GM23338 (cell line): ENCODE data around the gene TMEM33. TPM values are rescaled to one million over a fixed set of nuclear protein-coding genes. Genes with fewer than 3 reads are reported as not detected.

ENCODE experiments used
- ATAC-seq: fragments of 200-7000 bp; cut with Tn5 transposase; 3 replicates; pipeline ENCODE4 v1.9.1; 2020
- DNase-seq: peaks from one replicate; pipeline ENCODE4 v3.0.0-alpha.2; 2015; ENCODE audit warnings: low spot score
- H2AFZ ChIP-seq: fragments of 200-600 bp; sonication (generic); 2 replicates; pipeline ENCODE4 v1.8.0; 2016; ENCODE audit warnings: antibody characterized with exemption, mild to moderate bottlenecking, moderate library complexity
- H3F3A ChIP-seq: fragments of 200-600 bp; sonication (generic); replicated peaks from 2 replicates; pipeline ENCODE4 v1.8.0; 2017; ENCODE audit warnings: antibody characterized with exemption, mixed run types, low read depth
- H3K27ac ChIP-seq: fragments of 200-600 bp; sonication (generic); 2 replicates; pipeline ENCODE4 v1.6.1; 2016; ENCODE audit warnings: low read depth
- H3K27me3 ChIP-seq: fragments of 200-600 bp; sonication (generic); 2 replicates; pipeline ENCODE4 v1.8.0; 2016; ENCODE audit warnings: mild to moderate bottlenecking, mixed run types, moderate library complexity; ENCODE audit not compliant: insufficient read depth
- H3K36me3 ChIP-seq: fragments of 200-600 bp; sonication (generic); 2 replicates; pipeline ENCODE4 v1.8.0; 2016; ENCODE audit warnings: mild to moderate bottlenecking; ENCODE audit not compliant: insufficient read depth
- H3K4me1 ChIP-seq: fragments of 200-600 bp; sonication (generic); 2 replicates; pipeline ENCODE4 v1.8.0; 2016; ENCODE audit warnings: mild to moderate bottlenecking, moderate library complexity; ENCODE audit not compliant: insufficient read depth
- H3K4me2 ChIP-seq: fragments of 200-600 bp; sonication (generic); 2 replicates; pipeline ENCODE4 v1.7.1; 2017; ENCODE audit warnings: mixed run types
- H3K4me3 ChIP-seq: fragments of 200-600 bp; sonication (generic); 2 replicates; pipeline ENCODE4 v1.6.1; 2016; ENCODE audit warnings: mixed run types
- H3K79me2 ChIP-seq: fragments of 200-600 bp; sonication (generic); replicated peaks from 2 replicates; pipeline ENCODE4 v1.8.0; 2017; ENCODE audit warnings: mild to moderate bottlenecking; ENCODE audit not compliant: insufficient read depth
- H3K9me2 ChIP-seq: fragments of 200-600 bp; sonication (generic); 2 replicates; pipeline ENCODE4 v1.8.0; 2017; ENCODE audit not compliant: insufficient read depth
- H4K20me1 ChIP-seq: fragments of 200-600 bp; sonication (generic); replicated peaks from 2 replicates; pipeline ENCODE4 v1.8.0; 2017; ENCODE audit warnings: mild to moderate bottlenecking; ENCODE audit not compliant: insufficient read depth
- H3K27ac Mint-ChIP-seq: 2 replicates; pipeline ENCODE4 v1.8.0; 2020; ENCODE audit warnings: inconsistent platforms, mild to moderate bottlenecking, moderate library complexity, mixed read lengths
- H3K27me3 Mint-ChIP-seq: 3 replicates; pipeline ENCODE4 v1.8.0; 2022; ENCODE audit warnings: low read depth, mild to moderate bottlenecking, moderate library complexity, mixed read lengths, inconsistent platforms; ENCODE audit not compliant: insufficient read depth, poor library complexity
- H3K36me3 Mint-ChIP-seq: 3 replicates; pipeline ENCODE4 v1.8.0; 2021; ENCODE audit warnings: low read depth, mild to moderate bottlenecking, inconsistent platforms, moderate library complexity, mixed read lengths
- H3K4me1 Mint-ChIP-seq: 3 replicates; pipeline ENCODE4 v1.8.0; 2020; ENCODE audit warnings: mild to moderate bottlenecking, inconsistent platforms, mixed read lengths
- H3K4me3 Mint-ChIP-seq: 3 replicates; pipeline ENCODE4 v1.8.0; 2021; ENCODE audit warnings: moderate library complexity, mild to moderate bottlenecking, inconsistent platforms, mixed read lengths
- H3K9me3 Mint-ChIP-seq: 3 replicates; pipeline ENCODE4 v1.8.0; 2020; ENCODE audit warnings: moderate library complexity, mild to moderate bottlenecking, inconsistent platforms, mixed read lengths
- CREB1 ChIP-seq: fragments of 250-450 bp; sonication (Bioruptor Pico); IDR thresholded peaks from 2 replicates; pipeline ENCODE4 v1.5.0; 2020; ENCODE audit warnings: low read depth, mild to moderate bottlenecking, moderate library complexity
- EZH2phosphoT487 ChIP-seq: fragments of 200-600 bp; sonication (generic); IDR thresholded peaks from one replicate; pipeline ENCODE4 v1.8.1; 2018; ENCODE audit warnings: antibody characterized with exemption; ENCODE audit not compliant: unreplicated experiment
- JUNB ChIP-seq: IDR thresholded peaks from one replicate; pipeline ENCODE4 v1.6.1; 2016; ENCODE audit warnings: antibody characterized with exemption; ENCODE audit not compliant: unreplicated experiment
- POLR2AphosphoS5 ChIP-seq: IDR thresholded peaks from 2 replicates; pipeline ENCODE4 v1.6.1; 2016; ENCODE audit warnings: antibody characterized with exemption, low read depth
- ZNF331 ChIP-seq: fragments of 250-450 bp; sonication (Bioruptor Pico); IDR thresholded peaks from 2 replicates; pipeline ENCODE4 v1.5.0; 2020; ENCODE audit warnings: low read depth, mild to moderate bottlenecking, moderate library complexity
- polyA plus RNA-seq: library from polyadenylated mRNA; unstranded; fragments of >200 nt; fragmentation: Nextera tagmentation; extraction: Ambion mirVana; gene quantifications from 2 replicates; pipeline ENCODE4 v1.2.1, GENCODE V29; 2016
- total RNA-seq: library from RNA; depleted of rRNA; stranded (reverse); fragments of >200 nt; shearing (Covaris generic); gene quantifications from 2 replicates; pipeline ENCODE4 v1.2.3, GENCODE V29; 2014
- TF ChIP-seq, protein P1 (sequence below), 2 experiments: fragments of 200-600 bp in 1 of 2; sonication (generic) in 1 of 2; conservative IDR thresholded peaks; 2 replicates each; pipeline versions ENCODE4 v1.5.1 to v1.6.1; 2016 to 2017; ENCODE audit warnings: antibody characterized with exemption in 2 of 2, low read depth in 2 of 2, mild to moderate bottlenecking in 2 of 2, moderate library complexity in 1 of 2
- TF ChIP-seq, protein P2 (sequence below): IDR thresholded peaks from 2 replicates; pipeline ENCODE4 v1.6.1; 2016; ENCODE audit warnings: antibody characterized with exemption
- TF ChIP-seq, protein P3 (sequence below): IDR thresholded peaks from one replicate; pipeline ENCODE4 v1.6.1; 2018; ENCODE audit warnings: antibody characterized with exemption; ENCODE audit not compliant: unreplicated experiment

The TMEM33 gene
- total and polyA plus RNA-seq, 2 experiments from 2014 or later = 46.2 to 117 TPM

DNA sequence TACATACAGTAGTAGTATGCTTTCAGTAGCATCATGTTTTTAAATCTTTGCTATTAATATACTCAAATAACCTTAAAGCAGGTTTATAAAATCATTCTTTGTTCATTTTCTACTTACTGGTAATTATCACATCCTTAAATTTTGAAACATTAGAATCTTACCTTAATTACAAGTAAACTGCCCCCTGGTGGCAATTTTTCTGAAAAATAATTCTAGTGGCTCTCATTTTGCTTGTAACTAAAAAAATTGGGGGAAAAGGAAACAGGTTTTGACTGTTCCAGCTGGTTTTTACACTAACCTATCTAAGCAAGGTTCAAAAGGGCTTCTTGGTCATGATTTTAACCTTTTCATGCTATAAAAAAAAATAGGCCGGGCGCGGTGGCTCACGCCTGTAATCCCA, 27.9 kb downstream of the TMEM33 start:
- no peak overlapping the region for H3K4me2 ChIP-seq
- no peaks in the 10 kb centered on the region for H3F3A ChIP-seq
- H3K27ac ChIP-seq = no peak overlapping the region
- no peaks in the 10 kb centered on the region for H3K36me3 ChIP-seq
- H3K9me2 ChIP-seq = no peaks in the 10 kb centered on the region
- H3K79me2 ChIP-seq = no peaks in the 10 kb centered on the region
- ATAC-seq = no peak
- H4K20me1 ChIP-seq = no peaks in the 10 kb centered on the region
- no peak overlapping the region for H2AFZ ChIP-seq
- no peaks in the 10 kb centered on the region for H3K27me3 ChIP-seq
- no peak overlapping the region for H3K4me3 Mint-ChIP-seq
- peaks cover 9% of the 10 kb centered on the region for H3K27me3 Mint-ChIP-seq
- DNase-seq = peak; percentile 78
- peaks cover 7% of the 10 kb centered on the region; the same call in 2 of the 3 replicates for H3K36me3 Mint-ChIP-seq
- H3K27ac Mint-ChIP-seq = no peak overlapping the region
- TF ChIP-seq, protein P1, sequence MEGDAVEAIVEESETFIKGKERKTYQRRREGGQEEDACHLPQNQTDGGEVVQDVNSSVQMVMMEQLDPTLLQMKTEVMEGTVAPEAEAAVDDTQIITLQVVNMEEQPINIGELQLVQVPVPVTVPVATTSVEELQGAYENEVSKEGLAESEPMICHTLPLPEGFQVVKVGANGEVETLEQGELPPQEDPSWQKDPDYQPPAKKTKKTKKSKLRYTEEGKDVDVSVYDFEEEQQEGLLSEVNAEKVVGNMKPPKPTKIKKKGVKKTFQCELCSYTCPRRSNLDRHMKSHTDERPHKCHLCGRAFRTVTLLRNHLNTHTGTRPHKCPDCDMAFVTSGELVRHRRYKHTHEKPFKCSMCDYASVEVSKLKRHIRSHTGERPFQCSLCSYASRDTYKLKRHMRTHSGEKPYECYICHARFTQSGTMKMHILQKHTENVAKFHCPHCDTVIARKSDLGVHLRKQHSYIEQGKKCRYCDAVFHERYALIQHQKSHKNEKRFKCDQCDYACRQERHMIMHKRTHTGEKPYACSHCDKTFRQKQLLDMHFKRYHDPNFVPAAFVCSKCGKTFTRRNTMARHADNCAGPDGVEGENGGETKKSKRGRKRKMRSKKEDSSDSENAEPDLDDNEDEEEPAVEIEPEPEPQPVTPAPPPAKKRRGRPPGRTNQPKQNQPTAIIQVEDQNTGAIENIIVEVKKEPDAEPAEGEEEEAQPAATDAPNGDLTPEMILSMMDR (conservative IDR thresholded peaks at IDR 0.05; ENCODE audit: low read depth in 2 of 2) = peak in 1 of 2 experiments; percentile 86; a peak in 3 of 4 replicates
- no peak for TF ChIP-seq ZNF331 (CRISPR knock-in tag)
- H3K4me3 ChIP-seq = no peak overlapping the region
- H3K4me1 Mint-ChIP-seq = peaks cover 9% of the 10 kb centered on the region; the same call in 2 of the 3 replicates
- no peaks in the 10 kb centered on the region for H3K4me1 ChIP-seq
- H3K9me3 Mint-ChIP-seq = peaks cover 2% of the 10 kb centered on the region; the same call in 2 of the 3 replicates

DNA sequence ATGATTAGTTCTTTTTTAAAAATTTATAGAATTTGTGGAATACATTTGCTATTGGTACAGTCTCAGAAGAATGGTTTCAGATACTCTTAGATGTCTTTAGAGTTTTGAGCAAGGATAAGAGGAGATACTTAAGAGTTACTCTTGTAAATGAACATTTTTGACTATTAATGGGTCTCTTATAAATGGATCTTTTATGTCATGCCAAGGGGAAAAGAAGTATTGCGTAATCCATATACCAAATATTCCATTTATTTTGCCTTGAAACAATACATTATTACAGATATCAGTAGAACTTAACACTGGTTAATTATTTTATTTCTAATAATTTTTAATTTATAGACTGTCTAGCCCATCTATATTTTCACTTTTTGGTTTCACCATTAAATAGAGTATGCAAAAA, 29.2 kb downstream of the TMEM33 start:
- 0 out of 2 replicates have a peak, but pooled peaks cover 5% of the 10 kb centered on the region for H3K36me3 ChIP-seq
- ATAC-seq (no peak), DNase-seq (no peak)
- H4K20me1 ChIP-seq = no peaks in the 10 kb centered on the region
- Mint-ChIP-seq H3K36me3 (peaks cover 12% of the 10 kb centered on the region), H3K9me3 (peaks cover 11% of the 10 kb centered on the region; the same call in 2 of the 3 replicates), H3K27me3 (peaks cover 9% of the 10 kb centered on the region), H3K4me1 (peaks cover 8% of the 10 kb centered on the region; the same call in 2 of the 3 replicates), H3K27ac (no peak overlapping the region), H3K4me3 (no peak overlapping the region)
- no peaks in the 10 kb centered on the region for H3F3A ChIP-seq
- H3K9me2 ChIP-seq = no peaks in the 10 kb centered on the region
- TF ChIP-seq, protein P2, sequence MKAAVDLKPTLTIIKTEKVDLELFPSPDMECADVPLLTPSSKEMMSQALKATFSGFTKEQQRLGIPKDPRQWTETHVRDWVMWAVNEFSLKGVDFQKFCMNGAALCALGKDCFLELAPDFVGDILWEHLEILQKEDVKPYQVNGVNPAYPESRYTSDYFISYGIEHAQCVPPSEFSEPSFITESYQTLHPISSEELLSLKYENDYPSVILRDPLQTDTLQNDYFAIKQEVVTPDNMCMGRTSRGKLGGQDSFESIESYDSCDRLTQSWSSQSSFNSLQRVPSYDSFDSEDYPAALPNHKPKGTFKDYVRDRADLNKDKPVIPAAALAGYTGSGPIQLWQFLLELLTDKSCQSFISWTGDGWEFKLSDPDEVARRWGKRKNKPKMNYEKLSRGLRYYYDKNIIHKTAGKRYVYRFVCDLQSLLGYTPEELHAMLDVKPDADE = no peak
- TF ChIP-seq CREB1 = no peak
- TF ChIP-seq JUNB = no peak
- TF ChIP-seq ZNF331 (CRISPR knock-in tag) = no peak
- no peak for TF ChIP-seq EZH2phosphoT487
- TF ChIP-seq, protein P3, sequence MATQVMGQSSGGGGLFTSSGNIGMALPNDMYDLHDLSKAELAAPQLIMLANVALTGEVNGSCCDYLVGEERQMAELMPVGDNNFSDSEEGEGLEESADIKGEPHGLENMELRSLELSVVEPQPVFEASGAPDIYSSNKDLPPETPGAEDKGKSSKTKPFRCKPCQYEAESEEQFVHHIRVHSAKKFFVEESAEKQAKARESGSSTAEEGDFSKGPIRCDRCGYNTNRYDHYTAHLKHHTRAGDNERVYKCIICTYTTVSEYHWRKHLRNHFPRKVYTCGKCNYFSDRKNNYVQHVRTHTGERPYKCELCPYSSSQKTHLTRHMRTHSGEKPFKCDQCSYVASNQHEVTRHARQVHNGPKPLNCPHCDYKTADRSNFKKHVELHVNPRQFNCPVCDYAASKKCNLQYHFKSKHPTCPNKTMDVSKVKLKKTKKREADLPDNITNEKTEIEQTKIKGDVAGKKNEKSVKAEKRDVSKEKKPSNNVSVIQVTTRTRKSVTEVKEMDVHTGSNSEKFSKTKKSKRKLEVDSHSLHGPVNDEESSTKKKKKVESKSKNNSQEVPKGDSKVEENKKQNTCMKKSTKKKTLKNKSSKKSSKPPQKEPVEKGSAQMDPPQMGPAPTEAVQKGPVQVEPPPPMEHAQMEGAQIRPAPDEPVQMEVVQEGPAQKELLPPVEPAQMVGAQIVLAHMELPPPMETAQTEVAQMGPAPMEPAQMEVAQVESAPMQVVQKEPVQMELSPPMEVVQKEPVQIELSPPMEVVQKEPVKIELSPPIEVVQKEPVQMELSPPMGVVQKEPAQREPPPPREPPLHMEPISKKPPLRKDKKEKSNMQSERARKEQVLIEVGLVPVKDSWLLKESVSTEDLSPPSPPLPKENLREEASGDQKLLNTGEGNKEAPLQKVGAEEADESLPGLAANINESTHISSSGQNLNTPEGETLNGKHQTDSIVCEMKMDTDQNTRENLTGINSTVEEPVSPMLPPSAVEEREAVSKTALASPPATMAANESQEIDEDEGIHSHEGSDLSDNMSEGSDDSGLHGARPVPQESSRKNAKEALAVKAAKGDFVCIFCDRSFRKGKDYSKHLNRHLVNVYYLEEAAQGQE = no peak
- no peak for TF ChIP-seq POLR2AphosphoS5
- H3K4me2 ChIP-seq = no peak overlapping the region
- H3K4me3 ChIP-seq = no peak overlapping the region
- H3K27me3 ChIP-seq = no peaks in the 10 kb centered on the region
- H2AFZ ChIP-seq = no peak overlapping the region
- H3K4me1 ChIP-seq = no peaks in the 10 kb centered on the region
- no peaks in the 10 kb centered on the region for H3K79me2 ChIP-seq
- no peak overlapping the region for H3K27ac ChIP-seq
